Vagina (tissue), 2 donors: Measurements from ENCODE around the gene CTXN3.

ENCODE experiments used
- POLR2A ChIP-seq, 2 donors: fragments of 450-650 bp; IDR thresholded peaks; one replicate each; pipeline ENCODE4 v1.6.1; 2017; ENCODE audit warnings: antibody characterized with exemption in 2 of 2, mild to moderate bottlenecking in 2 of 2, moderate library complexity in 2 of 2
- TF ChIP-seq, protein P1 (sequence below), 3 experiments: fragments of 450-650 bp in 2 of 3; fragments of 200-600 bp in 1 of 3; sonication (generic) in 1 of 3; IDR thresholded peaks; one replicate each; pipeline ENCODE4 v1.5.1; 2017 to 2019; ENCODE audit warnings: antibody characterized with exemption in 3 of 3, mild to moderate bottlenecking in 2 of 3, moderate library complexity in 2 of 3

DNA sequence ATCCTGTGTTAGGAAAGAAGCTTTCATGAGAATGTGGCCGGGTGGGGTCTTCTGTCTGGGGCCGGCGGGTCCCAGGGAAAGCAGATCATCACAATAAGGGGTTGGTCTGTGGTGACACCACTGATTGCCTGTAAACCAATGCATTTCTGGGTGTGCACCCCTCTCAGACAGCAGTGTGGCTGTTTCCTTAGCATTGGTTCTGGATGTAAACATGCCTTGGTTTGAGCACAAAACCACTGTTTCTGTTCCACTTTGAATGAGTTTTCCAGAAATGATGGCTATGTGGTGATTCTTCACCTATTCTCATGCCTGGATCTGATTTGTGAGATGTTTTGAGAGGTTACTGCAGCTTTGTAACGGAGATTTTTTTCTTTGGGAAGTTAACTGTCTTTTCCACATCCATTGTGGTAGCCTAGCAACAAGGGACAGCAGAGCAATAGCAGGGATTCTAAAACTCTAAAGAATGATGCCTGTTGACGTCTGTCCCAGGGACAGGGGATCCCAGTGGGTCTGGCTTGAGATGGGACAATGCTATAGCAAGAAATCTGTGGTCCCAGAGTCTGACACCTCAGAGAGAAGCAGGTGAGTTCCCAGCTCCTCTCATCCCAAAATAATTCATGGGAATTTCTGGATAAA lies 54.2 kb downstream of the CTXN3 start, which contains the start of gene CCDC192:
- no peak for TF ChIP-seq POLR2A (IDR thresholded peaks at IDR 0.05)
- TF ChIP-seq, protein P1, sequence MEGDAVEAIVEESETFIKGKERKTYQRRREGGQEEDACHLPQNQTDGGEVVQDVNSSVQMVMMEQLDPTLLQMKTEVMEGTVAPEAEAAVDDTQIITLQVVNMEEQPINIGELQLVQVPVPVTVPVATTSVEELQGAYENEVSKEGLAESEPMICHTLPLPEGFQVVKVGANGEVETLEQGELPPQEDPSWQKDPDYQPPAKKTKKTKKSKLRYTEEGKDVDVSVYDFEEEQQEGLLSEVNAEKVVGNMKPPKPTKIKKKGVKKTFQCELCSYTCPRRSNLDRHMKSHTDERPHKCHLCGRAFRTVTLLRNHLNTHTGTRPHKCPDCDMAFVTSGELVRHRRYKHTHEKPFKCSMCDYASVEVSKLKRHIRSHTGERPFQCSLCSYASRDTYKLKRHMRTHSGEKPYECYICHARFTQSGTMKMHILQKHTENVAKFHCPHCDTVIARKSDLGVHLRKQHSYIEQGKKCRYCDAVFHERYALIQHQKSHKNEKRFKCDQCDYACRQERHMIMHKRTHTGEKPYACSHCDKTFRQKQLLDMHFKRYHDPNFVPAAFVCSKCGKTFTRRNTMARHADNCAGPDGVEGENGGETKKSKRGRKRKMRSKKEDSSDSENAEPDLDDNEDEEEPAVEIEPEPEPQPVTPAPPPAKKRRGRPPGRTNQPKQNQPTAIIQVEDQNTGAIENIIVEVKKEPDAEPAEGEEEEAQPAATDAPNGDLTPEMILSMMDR (IDR thresholded peaks at IDR 0.05): no peak
